SK-N-SH treated with all-trans-retinoic acid at 6 μM for 48 hours (cell line): ENCODE data around the gene TACO1.

Experiments used
- ATAC-seq: fragments of 200-7000 bp; cut with Tn5 transposase; 3 replicates; pipeline ENCODE4 v1.9.1; 2020; ENCODE audit warnings: mild to moderate bottlenecking, moderate library complexity
- ARNTL ChIP-seq: fragments of 450-650 bp; formaldehyde crosslinking; IDR thresholded peaks from 2 replicates; pipeline ENCODE4 v1.5.0; 2020; ENCODE audit warnings: low read depth, mild to moderate bottlenecking, moderate library complexity, borderline replicate concordance
- BACH2 ChIP-seq: fragments of 250-450 bp; sonication (Bioruptor Pico); IDR thresholded peaks from 2 replicates; pipeline ENCODE4 v1.9.0; 2021; ENCODE audit warnings: mild to moderate bottlenecking, borderline replicate concordance
- CREB5 ChIP-seq: fragments of 250-450 bp; sonication (Bioruptor Pico); IDR thresholded peaks from 2 replicates; pipeline ENCODE4 v1.5.1; 2020; ENCODE audit warnings: low read depth, mild to moderate bottlenecking, moderate library complexity
- CSDC2 ChIP-seq: fragments of 250-450 bp; sonication (Bioruptor Pico); IDR thresholded peaks from 2 replicates; pipeline ENCODE4 v1.5.0; 2020; ENCODE audit warnings: mild to moderate bottlenecking, moderate library complexity
- CSRNP3 ChIP-seq: fragments of 250-450 bp; sonication (Bioruptor Pico); IDR thresholded peaks from 2 replicates; pipeline ENCODE4 v1.5.1; 2021; ENCODE audit warnings: mild to moderate bottlenecking, moderate library complexity
- ESRRG ChIP-seq: fragments of 250-450 bp; sonication (Bioruptor Pico); IDR thresholded peaks from 2 replicates; pipeline ENCODE4 v1.6.1; 2021; ENCODE audit warnings: mild to moderate bottlenecking
- PATZ1 ChIP-seq: fragments of 250-450 bp; sonication (Bioruptor Pico); IDR thresholded peaks from 2 replicates; pipeline ENCODE4 v1.8.0; 2020; ENCODE audit warnings: mild to moderate bottlenecking, moderate library complexity, borderline replicate concordance
- POU6F1 ChIP-seq: fragments of 250-450 bp; sonication (Bioruptor Pico); IDR thresholded peaks from 2 replicates; pipeline ENCODE4 v1.8.0; 2021; ENCODE audit warnings: low read depth, mild to moderate bottlenecking, moderate library complexity, borderline replicate concordance
- PPARA ChIP-seq: fragments of 250-450 bp; sonication (Bioruptor Pico); IDR thresholded peaks from 2 replicates; pipeline ENCODE4 v1.5.0; 2020; ENCODE audit warnings: mild to moderate bottlenecking, borderline replicate concordance
- RARB ChIP-seq: fragments of 250-450 bp; sonication (Bioruptor Pico); IDR thresholded peaks from 2 replicates; pipeline ENCODE4 v1.8.0; 2021; ENCODE audit warnings: mild to moderate bottlenecking, moderate library complexity
- SNAI2 ChIP-seq: fragments of 250-450 bp; sonication (Bioruptor Pico); IDR thresholded peaks from 2 replicates; pipeline ENCODE4 v1.5.0; 2020; ENCODE audit warnings: mild to moderate bottlenecking, moderate library complexity
- TCF4 ChIP-seq: fragments of 250-450 bp; sonication (Bioruptor Pico); IDR thresholded peaks from 2 replicates; pipeline ENCODE4 v1.8.0; 2021; ENCODE audit warnings: mild to moderate bottlenecking, moderate library complexity, borderline replicate concordance
- TOX ChIP-seq: fragments of 250-450 bp; sonication (Bioruptor Pico); IDR thresholded peaks from 2 replicates; pipeline ENCODE4 v1.8.0; 2021; ENCODE audit warnings: mild to moderate bottlenecking, moderate library complexity, borderline replicate concordance
- TSHZ2 ChIP-seq: fragments of 250-450 bp; sonication (Bioruptor Pico); IDR thresholded peaks from 2 replicates; pipeline ENCODE4 v1.5.0; 2020; ENCODE audit warnings: mild to moderate bottlenecking, moderate library complexity
- ZC3H10 ChIP-seq: fragments of 250-450 bp; sonication (Bioruptor Pico); IDR thresholded peaks from 2 replicates; pipeline ENCODE4 v1.5.1; 2021; ENCODE audit warnings: mild to moderate bottlenecking, moderate library complexity
- ZFP30 ChIP-seq: fragments of 450-650 bp; formaldehyde crosslinking; IDR thresholded peaks from 2 replicates; pipeline ENCODE4 v1.5.0; 2022; ENCODE audit warnings: mild to moderate bottlenecking, moderate library complexity
- ZNF565 ChIP-seq: fragments of 450-650 bp; formaldehyde crosslinking; conservative IDR thresholded peaks from 2 replicates; pipeline ENCODE4 v1.5.0; 2020; ENCODE audit warnings: low read depth, mild to moderate bottlenecking, moderate library complexity
- ZNF70 ChIP-seq: fragments of 450-650 bp; formaldehyde crosslinking; IDR thresholded peaks from 2 replicates; pipeline ENCODE4 v1.5.0; 2020; ENCODE audit warnings: mild to moderate bottlenecking, moderate library complexity
- ZNF8 ChIP-seq: fragments of 450-650 bp; formaldehyde crosslinking; IDR thresholded peaks from 2 replicates; pipeline ENCODE4 v1.5.0; 2020; ENCODE audit warnings: mild to moderate bottlenecking, moderate library complexity

The TACO1 gene

GRCh38 chr17:63639125-63639524 is 38.4 kb downstream of the TACO1 start:
- ATAC-seq = no peak
- TF ChIP-seq CSDC2 (CRISPR knock-in tag) = no peak
- TF ChIP-seq TOX (CRISPR knock-in tag) = no peak
- TF ChIP-seq TCF4 = no peak
- no peak for TF ChIP-seq PATZ1 (CRISPR knock-in tag)
- TF ChIP-seq, all 23 proteins: peak for 0

GRCh38 chr17:63640038-63640437 is 39.3 kb downstream of the TACO1 start:
- TF ChIP-seq CREB5 (no peak), ZFP30 (CRISPR knock-in tag) (no peak), ZNF565 (CRISPR knock-in tag) (no peak), ESRRG (CRISPR knock-in tag) (no peak), RARB (CRISPR knock-in tag) (no peak), PPARA (CRISPR knock-in tag) (no peak), TOX (CRISPR knock-in tag) (no peak), TSHZ2 (CRISPR knock-in tag) (no peak), PATZ1 (CRISPR knock-in tag) (no peak), ARNTL (CRISPR knock-in tag) (no peak), CSRNP3 (CRISPR knock-in tag) (no peak), ZNF70 (CRISPR knock-in tag) (no peak), SNAI2 (no peak), ZC3H10 (CRISPR knock-in tag) (no peak), CSDC2 (CRISPR knock-in tag) (no peak), POU6F1 (CRISPR knock-in tag) (no peak), BACH2 (no peak), TCF4 (no peak), ZNF8 (CRISPR knock-in tag) (no peak)
- no peak for ATAC-seq
